ENCODE results near the gene SPDYC. TPM values are rescaled to one million over a fixed set of nuclear protein-coding genes. Genes with fewer than 3 reads are reported as not detected.

Gene SPDYC
- total RNA-seq, 3 donors from 2014 or later: not detected

- intact Hi-C loops (cut with DNase I, micrococcal nuclease): no loop called here
- no peak for TF ChIP-seq CTCF (IDR thresholded peaks at IDR 0.05)
- no peaks in the 10 kb centered on the region for H3K9me3 ChIP-seq
- peaks cover 13% of the 10 kb centered on the region for H3K4me1 ChIP-seq (ENCODE audit: low read depth)
- ATAC-seq: no peak
- peak in 1 of 3 donors; percentile 25 for DNase-seq
- peaks cover 31% of the 10 kb centered on the region for H3K36me3 ChIP-seq (ENCODE audit: low read depth)
- H3K4me3 ChIP-seq: no peak overlapping the region
These were observed 40.2 kb upstream of the SPDYC start for GRCh38 chr11:65129649-65130441.

GRCh38 chr11:65130631-65131416, 39.2 kb upstream of the SPDYC start:
- Histone ChIP-seq H3K4me1 (ENCODE audit: low read depth) (peaks cover 19% of the 10 kb centered on the region), H3K36me3 (ENCODE audit: low read depth) (peaks cover 31% of the 10 kb centered on the region), H3K9me3 (no peaks in the 10 kb centered on the region), H3K4me3 (no peak overlapping the region)
- ATAC-seq (no peak), DNase-seq (peak in 1 of 3 donors; percentile 25)
- intact Hi-C loops (cut with DNase I, micrococcal nuclease): no loop called here
- no peak for TF ChIP-seq CTCF (IDR thresholded peaks at IDR 0.05)

GRCh38 chr11:65131417-65131776, 38.6 kb upstream of the SPDYC start:
- H3K9me3 ChIP-seq: no peaks in the 10 kb centered on the region
- H3K4me1 ChIP-seq (ENCODE audit: low read depth): peaks cover 22% of the 10 kb centered on the region
- intact Hi-C loops (cut with DNase I, micrococcal nuclease): no loop called here
- H3K4me3 ChIP-seq: no peak overlapping the region
- H3K36me3 ChIP-seq (ENCODE audit: low read depth): peaks cover 27% of the 10 kb centered on the region
- DNase-seq: no peak
- ATAC-seq: no peak
- TF ChIP-seq CTCF (IDR thresholded peaks at IDR 0.05): no peak

- no peak for ATAC-seq
- no peak for TF ChIP-seq CTCF (IDR thresholded peaks at IDR 0.05)
- Histone ChIP-seq H3K9me3 (no peaks in the 10 kb centered on the region), H3K36me3 (ENCODE audit: low read depth) (peaks cover 22% of the 10 kb centered on the region), H3K4me1 (ENCODE audit: low read depth) (peaks cover 22% of the 10 kb centered on the region), H3K4me3 (no peak overlapping the region)
- intact Hi-C loops (cut with DNase I, micrococcal nuclease): no loop called here
- DNase-seq: no peak
These were observed 38.2 kb upstream of the SPDYC start for GRCh38 chr11:65131895-65132237.

GRCh38 chr11:65132238-65132987, 37.6 kb upstream of the SPDYC start:
- DNase-seq: peak in 2 of 3 donors; percentile 42 to 68
- ATAC-seq: no peak
- peaks cover 22% of the 10 kb centered on the region for H3K36me3 ChIP-seq (ENCODE audit: low read depth)
- no peaks in the 10 kb centered on the region for H3K9me3 ChIP-seq
- H3K4me1 ChIP-seq (ENCODE audit: low read depth): peaks cover 22% of the 10 kb centered on the region
- intact Hi-C loops (cut with DNase I, micrococcal nuclease): no loop called here
- no peak for TF ChIP-seq CTCF (IDR thresholded peaks at IDR 0.05)
- H3K4me3 ChIP-seq: no peak overlapping the region
